Measurements from ENCODE around the gene ARHGAP12.

DNA sequence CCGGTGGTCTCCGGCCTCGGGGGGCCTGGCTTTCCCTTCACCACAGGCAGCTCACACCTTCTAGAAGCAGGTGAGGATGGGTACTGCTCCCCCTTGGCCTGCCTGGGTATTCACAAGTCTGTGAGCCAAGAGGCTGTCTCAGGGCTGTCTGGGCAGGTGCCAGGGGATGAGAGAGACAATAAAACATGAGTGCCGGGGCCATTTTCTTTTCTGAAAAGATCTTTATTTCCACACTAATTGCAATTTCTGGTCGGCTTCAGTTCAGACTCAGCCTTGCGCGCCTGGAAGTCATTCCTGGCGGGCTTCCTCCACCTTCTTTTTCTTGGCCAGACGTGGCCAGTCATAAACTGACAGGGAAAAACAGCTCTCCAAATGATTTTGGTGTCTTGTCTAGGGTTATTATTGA, 171.2 kb downstream of the ARHGAP12 start:
- TF ChIP-seq, protein P1, sequence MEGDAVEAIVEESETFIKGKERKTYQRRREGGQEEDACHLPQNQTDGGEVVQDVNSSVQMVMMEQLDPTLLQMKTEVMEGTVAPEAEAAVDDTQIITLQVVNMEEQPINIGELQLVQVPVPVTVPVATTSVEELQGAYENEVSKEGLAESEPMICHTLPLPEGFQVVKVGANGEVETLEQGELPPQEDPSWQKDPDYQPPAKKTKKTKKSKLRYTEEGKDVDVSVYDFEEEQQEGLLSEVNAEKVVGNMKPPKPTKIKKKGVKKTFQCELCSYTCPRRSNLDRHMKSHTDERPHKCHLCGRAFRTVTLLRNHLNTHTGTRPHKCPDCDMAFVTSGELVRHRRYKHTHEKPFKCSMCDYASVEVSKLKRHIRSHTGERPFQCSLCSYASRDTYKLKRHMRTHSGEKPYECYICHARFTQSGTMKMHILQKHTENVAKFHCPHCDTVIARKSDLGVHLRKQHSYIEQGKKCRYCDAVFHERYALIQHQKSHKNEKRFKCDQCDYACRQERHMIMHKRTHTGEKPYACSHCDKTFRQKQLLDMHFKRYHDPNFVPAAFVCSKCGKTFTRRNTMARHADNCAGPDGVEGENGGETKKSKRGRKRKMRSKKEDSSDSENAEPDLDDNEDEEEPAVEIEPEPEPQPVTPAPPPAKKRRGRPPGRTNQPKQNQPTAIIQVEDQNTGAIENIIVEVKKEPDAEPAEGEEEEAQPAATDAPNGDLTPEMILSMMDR (IDR thresholded peaks at IDR 0.05; ENCODE audit: insufficient read depth, low read length, poor library complexity, severe bottlenecking) = no peak
- no peak for TF ChIP-seq EZH2phosphoT487 (conservative IDR thresholded peaks at IDR 0.05; ENCODE audit: low read length)

Data from SU-DHL-6 (cell line).